ENCODE results near the gene SUSD1. TPM values are rescaled to one million over a fixed set of nuclear protein-coding genes. Genes with fewer than 3 reads are reported as not detected.

Gene SUSD1
- total and polyA plus RNA-seq, 9 donors: 1.1 to 21.0 (median 3.4) TPM

GRCh38 chr9:112002847-112003457 lies 172.1 kb downstream of the SUSD1 start:
- intact Hi-C loops (cut with DNase I): no loop called here

GRCh38 chr9:112002131-112002846 lies 172.8 kb downstream of the SUSD1 start:
- intact Hi-C loops (cut with DNase I): no loop called here
- no peak overlapping the region for H3K27ac ChIP-seq
- H3K27me3 ChIP-seq: no peaks in the 10 kb centered on the region
- 79 to 88% (median 86%) methylated on average over 11 of the region's 11 CpGs for WGBS, 3 donors
- no peaks in the 10 kb centered on the region for H3K4me1 ChIP-seq (ENCODE audit: insufficient read depth)
- DNase-seq: no peak
- no peaks in the 10 kb centered on the region for H3K36me3 ChIP-seq
- H3K9me3 ChIP-seq: no peaks in the 10 kb centered on the region
- H3K4me3 ChIP-seq: no peak overlapping the region
- TF ChIP-seq EP300 (IDR thresholded peaks at IDR 0.05) (no peak), CTCF (IDR thresholded peaks at IDR 0.05) (no peak), POLR2A (IDR thresholded peaks at IDR 0.05) (no peak)

More at GRCh38 chr9:112002847-112003457, 172.1 kb downstream of the SUSD1 start:
- WGBS, 3 donors: 87 to 93% (median 87%) methylated on average over 11 of the region's 11 CpGs
- H3K27me3 ChIP-seq: no peaks in the 10 kb centered on the region
- H3K4me1 ChIP-seq (ENCODE audit: insufficient read depth): no peaks in the 10 kb centered on the region
- no peak overlapping the region for H3K4me3 ChIP-seq
- no peaks in the 10 kb centered on the region for H3K9me3 ChIP-seq
- TF ChIP-seq POLR2A (IDR thresholded peaks at IDR 0.05) (no peak), CTCF (IDR thresholded peaks at IDR 0.05) (no peak), EP300 (IDR thresholded peaks at IDR 0.05) (no peak)
- H3K36me3 ChIP-seq: no peaks in the 10 kb centered on the region
- no peak for DNase-seq
- H3K27ac ChIP-seq: no peak overlapping the region

GRCh38 chr9:112000743-112001142 lies 174.4 kb downstream of the SUSD1 start:
- DNase-seq: no peak
- H3K27ac ChIP-seq: no peak overlapping the region
- no peaks in the 10 kb centered on the region for H3K4me1 ChIP-seq (ENCODE audit: insufficient read depth)
- H3K27me3 ChIP-seq: no peaks in the 10 kb centered on the region
- WGBS, 3 donors: 85 to 92% (median 90%) methylated on average over 3 of the region's 3 CpGs
- no peaks in the 10 kb centered on the region for H3K9me3 ChIP-seq
- no peak for TF ChIP-seq EP300 (IDR thresholded peaks at IDR 0.05)
- TF ChIP-seq POLR2A (IDR thresholded peaks at IDR 0.05): no peak
- no peak for TF ChIP-seq CTCF (IDR thresholded peaks at IDR 0.05)
- intact Hi-C loops (cut with DNase I): no loop called here
- H3K4me3 ChIP-seq: no peak overlapping the region
- no peaks in the 10 kb centered on the region for H3K36me3 ChIP-seq

- 77 to 87% (median 77%) methylated on average over 3 of the region's 3 CpGs for WGBS, 3 donors
- no peaks in the 10 kb centered on the region for H3K36me3 ChIP-seq
- DNase-seq: no peak
- no peak overlapping the region for H3K27ac ChIP-seq
- H3K9me3 ChIP-seq: no peaks in the 10 kb centered on the region
- intact Hi-C loops (cut with DNase I): no loop called here
- TF ChIP-seq EP300 (IDR thresholded peaks at IDR 0.05) (no peak), POLR2A (IDR thresholded peaks at IDR 0.05) (no peak), CTCF (IDR thresholded peaks at IDR 0.05) (no peak)
- H3K27me3 ChIP-seq: no peaks in the 10 kb centered on the region
- H3K4me1 ChIP-seq (ENCODE audit: insufficient read depth): no peaks in the 10 kb centered on the region
- H3K4me3 ChIP-seq: no peak overlapping the region
Observed at GRCh38 chr9:111999319-111999718, 175.8 kb downstream of the SUSD1 start.

All from ovary (tissue), 9 donors.